Right renal cortex interstitium (tissue), 3 donors: ENCODE results near the gene FFAR3. TPM values are rescaled to one million over a fixed set of nuclear protein-coding genes. Genes with fewer than 3 reads are reported as not detected.
A peak's percentile ranks its signal among the peaks of the same experiment; 100 is the strongest.

Experiments
- DNase-seq, 3 donors: peaks; one replicate each; pipeline ENCODE4 v3.0.0-alpha.2; 2013; ENCODE audit warnings: low read depth in 3 of 3, low spot score in 2 of 3
- polyA plus RNA-seq, 3 donors: library from polyadenylated mRNA; unstranded; fragments of 120-200 nt; gene quantifications; one replicate each; pipeline ENCODE4 v1.2.1, GENCODE V29; 2013; ENCODE audit not compliant: insufficient read length in 3 of 3

The FFAR3 gene, protein sequence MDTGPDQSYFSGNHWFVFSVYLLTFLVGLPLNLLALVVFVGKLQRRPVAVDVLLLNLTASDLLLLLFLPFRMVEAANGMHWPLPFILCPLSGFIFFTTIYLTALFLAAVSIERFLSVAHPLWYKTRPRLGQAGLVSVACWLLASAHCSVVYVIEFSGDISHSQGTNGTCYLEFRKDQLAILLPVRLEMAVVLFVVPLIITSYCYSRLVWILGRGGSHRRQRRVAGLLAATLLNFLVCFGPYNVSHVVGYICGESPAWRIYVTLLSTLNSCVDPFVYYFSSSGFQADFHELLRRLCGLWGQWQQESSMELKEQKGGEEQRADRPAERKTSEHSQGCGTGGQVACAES
- under 1 TPM in 2 of 3 donors, not detected in 1; 0.14 to 0.31 TPM for polyA plus RNA-seq

DNA sequence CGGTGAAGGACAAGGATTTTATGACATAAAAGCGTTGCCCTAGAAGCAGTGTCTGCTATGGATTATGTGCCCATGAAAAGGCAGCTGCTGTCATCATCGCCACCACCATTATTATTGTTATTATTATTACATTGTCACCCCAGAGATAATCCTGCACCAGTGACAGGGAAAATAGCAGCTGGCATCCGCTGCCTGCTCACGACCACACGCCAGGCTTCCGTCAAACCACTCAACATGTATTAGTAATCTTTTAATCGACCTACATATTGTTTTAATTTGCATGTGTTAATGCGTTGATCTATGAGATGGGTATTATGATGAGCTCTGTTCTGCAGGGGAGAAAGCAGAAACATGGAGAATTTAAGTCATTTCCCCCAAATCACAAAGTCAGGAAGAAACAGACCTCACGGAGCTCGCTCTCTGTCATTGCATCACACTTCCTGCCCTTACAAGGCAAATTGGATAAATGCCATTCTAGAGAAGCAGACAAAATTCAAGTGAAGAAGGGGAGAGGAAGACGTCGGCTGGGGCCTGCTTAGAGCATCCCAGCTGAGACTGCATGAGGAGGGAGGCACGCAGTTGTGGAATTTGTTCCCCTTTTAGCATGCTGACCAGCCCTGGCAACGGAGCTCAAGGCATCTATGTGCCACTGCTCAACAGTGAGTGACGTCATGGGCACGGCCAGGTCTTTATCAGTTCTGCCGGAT is at the start of gene FFAR3:
TSS of gene FFAR3 (plus strand) at position 594 of the 707 bp plus-strand sequence. CDS start 431 bp downstream, outside the sequence.
- no peak for DNase-seq

DNA sequence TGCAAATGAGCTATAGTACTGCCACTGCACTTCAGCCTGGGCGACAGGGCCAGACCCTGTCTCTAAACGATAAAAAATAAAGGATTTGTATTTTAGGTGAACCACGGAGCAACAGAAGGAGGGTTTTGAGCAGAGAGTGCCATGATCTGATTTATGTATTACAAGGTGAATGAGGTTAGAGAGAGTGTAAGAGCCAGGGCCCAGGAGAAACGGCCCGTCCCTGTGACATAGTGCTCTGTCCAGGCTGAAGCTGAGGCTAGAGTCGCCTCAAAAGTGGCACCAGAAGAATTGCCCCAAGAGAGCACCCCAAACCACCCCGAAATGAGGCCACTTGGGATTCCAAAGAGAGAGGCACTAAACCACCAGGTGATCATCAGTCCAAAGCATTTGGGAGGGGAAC is 49.4 kb upstream of the FFAR3 start:
- DNase-seq, result no peak

DNA sequence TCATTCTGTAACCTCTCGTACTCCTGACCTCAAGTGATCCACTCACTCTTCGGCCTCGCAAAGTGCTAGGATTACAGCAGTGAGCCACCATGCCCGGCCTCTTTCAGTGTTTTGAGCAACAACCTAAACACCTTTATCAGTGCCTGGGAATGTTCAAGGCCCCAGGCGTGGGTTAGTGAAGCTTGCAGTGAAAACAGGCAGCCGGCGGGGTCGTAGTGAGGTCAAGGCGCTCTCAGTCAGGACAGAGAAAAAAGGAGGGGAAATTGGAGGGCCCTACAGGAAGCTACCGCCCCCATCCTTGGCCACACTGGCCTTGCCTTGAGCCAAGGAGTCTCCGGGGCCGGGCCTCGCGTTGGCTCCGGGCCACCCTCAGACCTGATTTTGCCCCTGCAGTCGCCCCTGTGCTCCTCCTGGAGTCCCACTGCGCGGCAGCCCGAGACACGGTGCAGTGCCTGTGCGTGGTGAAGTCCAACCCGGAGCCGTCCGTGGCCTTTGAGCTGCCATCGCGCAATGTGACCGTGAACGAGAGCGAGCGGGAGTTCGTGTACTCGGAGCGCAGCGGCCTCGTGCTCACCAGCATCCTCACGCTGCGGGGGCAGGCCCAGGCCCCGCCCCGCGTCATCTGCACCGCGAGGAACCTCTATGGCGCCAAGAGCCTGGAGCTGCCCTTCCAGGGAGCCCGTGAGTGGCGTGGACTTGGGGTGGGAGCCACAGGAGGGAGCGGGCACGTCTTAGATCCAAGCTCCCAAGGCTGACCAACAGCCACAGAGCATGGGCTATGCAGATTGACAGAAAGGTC is 48.6 kb upstream of the FFAR3 start:
- peak; percentile 41 to 74 (median 69) for DNase-seq

DNA sequence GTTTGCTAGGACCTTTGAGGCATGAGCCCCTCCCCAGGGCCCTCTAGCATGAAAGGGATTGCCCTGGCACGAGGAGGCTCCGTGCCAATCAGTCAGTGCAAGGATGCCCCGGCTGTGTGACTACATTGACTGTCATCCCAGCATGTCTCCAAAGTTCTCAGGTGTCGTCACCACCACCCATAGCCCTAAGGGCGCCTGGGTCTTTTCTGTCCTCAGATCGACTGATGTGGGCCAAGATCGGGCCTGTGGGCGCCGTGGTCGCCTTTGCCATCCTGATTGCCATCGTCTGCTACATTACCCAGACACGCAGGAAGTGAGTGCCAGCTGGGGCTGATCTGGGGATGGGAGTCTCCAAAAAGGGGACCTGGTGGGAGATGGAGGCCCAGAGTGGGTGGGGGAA is 47.9 kb upstream of the FFAR3 start:
- no peak for DNase-seq

DNA sequence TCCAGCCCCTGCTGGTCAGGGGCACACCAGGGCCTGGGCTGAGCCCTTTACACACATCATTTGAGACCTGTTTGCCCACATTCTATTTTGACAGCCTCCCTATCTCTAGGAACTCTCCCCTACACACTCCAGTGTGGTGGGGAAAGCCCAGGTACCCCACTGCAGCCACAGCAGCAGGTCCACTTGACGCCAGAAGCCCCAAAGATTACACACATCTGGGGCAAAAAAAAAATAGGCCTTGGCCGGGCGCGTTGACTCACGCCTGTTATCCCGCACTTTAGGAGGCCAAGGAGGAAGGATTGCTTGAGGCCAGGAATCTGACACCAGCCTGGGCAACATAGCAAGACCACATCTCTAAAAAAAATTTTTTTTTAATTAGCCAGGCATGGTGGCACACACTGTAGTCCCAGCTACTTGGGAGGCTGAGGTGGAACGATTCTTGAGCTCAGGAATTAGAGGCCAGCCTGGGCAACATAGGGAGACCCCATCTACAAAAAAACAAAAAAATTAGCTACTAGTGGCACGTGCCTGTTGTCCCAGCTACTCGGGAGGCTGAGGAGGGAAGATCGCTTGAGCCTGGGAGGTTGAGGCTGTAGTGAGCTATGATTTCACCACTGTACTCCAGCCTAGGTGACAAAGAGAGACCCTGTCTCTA is 47.3 kb upstream of the FFAR3 start:
- no peak for DNase-seq

DNA sequence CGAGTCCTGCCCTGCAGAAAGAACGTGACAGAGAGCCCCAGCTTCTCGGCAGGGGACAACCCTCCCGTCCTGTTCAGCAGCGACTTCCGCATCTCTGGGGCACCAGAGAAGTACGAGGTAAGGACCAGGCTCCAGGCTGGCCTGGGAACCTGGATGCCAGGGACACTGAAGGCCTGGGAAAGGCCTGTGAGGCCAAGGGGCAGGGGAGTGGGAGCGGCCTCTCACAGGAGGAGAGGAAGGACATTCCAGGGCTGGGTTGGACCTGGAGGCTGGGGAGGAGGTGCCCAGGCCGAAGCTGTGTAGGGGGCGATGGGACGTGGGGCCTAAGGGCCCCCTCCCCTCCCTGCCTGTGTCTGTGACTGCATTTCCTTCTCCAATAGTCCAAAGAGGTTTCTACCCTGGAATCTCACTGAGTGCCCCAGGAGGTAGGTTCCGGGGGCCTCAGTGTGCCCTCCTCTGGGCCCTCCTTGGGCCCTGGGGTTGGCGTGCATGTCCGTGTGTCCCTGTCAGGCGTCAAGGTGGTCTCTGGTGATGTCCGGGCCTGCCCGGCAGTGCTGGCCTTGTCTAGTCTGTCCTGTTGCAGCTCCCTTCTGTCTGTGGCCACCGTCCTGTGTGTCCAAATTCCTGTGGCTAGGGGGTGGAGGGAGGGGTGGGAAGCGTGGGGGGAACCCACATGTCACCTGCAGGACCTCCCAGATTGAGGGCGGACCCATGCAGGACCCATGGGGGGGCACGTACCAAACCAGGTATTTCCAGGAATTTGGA is 46.2 kb upstream of the FFAR3 start:
- DNase-seq, result no peak

DNA sequence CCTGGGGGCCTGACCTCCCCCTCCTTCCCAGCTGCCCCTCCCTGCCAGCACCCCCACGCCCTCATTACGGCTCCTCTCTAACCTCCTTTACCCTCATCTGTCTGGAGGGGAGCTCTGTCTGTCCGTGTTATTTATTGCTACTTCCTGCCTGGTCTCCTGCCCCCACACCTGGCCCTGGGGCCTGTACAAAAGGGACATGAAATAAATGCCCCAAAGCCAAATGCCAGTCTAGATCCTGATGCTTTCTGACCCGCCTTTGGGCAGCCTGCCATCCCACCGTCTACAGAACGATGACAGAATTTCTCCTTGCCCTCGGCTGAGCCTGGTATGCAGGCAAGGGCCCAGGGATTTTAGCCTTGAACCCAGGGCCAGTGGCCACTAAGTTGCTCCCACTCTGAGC is 44.7 kb upstream of the FFAR3 start:
- DNase-seq, result no peak

DNA sequence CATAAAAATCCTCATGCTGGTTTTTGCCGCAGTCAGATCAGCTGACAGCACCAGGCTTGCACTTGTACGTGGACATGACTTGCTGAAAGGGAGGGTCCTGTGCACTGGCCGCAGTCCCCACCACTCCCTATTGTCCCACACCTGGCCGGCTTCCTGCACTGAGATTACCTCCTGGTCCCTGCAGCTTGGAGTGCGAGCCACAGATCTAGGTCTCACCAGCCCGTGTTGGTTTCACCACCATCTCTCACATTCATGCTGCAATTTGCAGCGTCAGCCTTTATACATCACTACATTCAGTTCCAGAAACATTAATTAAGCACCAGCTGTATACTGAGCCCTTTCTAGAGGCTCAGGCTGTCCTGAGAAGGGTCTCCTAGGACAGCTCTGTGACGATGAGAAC is 44.2 kb upstream of the FFAR3 start:
- no peak for DNase-seq

DNA sequence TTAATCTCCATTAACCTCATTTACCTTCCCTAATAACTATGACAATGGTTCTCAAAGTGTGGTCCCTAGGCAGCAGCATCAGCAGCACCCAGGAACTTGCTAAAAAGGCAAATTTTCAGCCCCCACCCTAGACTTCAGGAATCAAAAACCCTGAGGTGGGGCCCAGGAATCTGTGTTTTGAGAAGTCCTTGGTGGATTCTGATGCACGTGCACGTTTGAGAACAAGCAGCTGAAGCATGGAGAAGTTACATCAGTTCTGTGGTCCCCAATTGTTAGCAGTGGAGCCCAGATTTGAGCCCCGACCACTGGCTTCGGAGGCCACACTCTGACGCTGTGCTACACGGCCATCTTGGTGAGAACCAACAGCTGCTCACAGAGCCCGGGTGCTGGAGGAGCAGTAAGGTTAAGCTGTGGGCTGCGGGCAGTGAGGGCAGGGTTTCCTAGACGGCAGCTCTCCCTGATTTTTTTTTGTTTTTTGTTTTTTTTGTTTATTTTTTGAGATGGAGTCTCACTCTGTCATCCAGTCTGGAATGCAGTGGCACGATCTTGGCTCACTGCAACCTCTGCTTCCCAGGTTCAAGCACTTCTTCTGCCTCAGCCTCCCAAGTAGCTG is 43.3 kb upstream of the FFAR3 start:
- DNase-seq, result no peak

DNA sequence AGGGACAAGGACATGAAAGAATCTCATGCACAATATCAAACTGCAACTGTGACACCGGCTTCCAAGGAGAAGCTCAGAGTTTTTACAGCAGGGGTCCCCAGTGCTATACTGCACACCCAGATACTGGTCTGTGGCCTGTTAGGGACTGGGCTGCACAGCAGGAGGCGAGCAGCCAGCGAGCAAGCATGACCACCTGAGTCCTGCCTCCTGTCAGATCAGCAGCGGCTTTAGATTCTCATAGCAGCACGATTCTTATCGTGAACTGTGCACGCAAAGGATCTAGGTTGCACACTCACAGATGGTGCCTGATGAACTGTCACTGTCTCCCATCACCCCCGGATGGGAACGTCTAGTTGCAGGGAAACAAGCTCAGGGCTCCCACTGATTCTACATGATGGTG is 42.4 kb upstream of the FFAR3 start:
- no peak for DNase-seq

DNA sequence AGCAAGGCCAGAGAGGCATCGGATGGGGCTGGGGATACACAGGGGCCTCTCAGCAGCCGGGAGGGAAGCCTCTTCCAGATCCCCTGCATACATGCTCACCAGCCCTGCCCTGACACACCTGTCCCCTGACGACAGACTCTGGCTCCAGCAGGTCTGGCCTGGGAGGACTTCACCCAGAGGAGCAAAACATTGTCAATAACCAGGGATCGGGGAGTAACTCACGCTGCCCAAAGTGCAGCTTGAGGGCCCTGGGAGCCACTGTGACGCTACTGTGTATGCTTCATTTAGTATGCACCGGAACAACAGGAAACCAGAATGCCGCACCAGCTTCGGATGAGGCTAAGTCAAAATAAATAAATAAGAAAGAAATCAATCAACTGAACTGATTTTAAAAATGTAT is 41.7 kb upstream of the FFAR3 start:
- no peak for DNase-seq

DNA sequence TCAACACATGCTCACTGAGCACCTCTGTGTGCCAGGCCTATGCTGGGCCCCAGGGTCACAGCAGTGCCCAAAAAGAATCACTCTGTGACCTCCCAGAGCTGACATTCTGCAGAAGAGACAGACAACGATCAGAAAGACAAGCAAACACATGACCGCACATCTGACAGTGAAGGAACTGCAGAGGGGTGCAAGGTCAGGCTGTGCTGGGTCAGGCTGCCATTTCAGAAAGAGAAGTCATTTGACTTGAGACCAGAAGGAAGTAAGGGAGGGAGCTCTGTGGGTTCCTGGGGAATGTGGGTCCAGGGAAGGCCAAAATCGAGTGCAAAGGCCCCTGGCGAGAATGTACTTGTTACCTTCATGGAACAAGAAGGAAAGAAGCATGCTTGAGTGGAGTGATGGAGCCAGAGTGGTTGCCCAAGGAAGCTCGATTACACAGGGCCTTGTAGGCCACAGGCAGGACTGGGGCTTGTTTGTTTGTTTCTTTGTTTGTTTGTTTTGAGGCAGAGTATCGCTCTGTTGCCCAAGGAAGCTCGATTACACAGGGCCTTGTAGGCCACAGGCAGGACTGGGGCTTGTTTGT is 40.7 kb upstream of the FFAR3 start:
- DNase-seq, result no peak

DNA sequence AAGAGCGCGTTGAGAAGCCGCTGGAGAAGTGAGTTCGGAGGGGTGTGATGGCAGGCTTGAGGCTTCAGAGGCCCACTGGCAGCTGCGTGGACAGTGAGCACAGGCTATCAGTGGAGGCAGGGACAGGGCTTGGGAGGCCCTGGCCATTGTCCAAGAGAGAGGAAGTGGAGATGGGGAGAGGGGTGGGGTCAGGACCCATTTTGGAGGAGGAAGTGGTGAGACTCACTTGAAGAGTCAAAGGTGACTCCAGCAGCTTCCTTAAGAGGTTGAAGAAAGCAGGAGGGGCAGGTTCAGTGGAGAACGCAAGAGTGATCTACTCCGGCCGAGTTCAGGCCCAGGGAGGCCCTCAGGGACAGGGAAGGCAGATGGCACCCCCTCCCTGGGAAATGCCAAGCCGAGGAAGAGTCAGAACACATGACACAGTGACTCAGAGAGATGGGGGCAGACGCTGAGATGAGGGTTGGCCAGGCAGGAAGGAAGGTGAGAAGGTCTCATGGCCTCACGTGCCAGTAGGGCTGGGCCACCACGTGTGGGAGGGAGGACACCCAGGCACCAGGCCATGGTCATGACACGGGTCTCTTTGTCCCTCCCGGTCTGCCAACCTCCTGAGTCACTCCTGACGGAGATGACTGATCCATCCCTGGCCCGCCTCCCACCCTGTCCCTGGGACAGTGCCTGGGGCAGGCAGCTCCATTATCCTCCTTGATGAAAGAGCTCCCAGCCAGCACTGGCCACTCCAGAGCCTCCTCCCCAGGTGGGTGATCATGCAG is 39.4 kb upstream of the FFAR3 start:
- DNase-seq, result no peak

DNA sequence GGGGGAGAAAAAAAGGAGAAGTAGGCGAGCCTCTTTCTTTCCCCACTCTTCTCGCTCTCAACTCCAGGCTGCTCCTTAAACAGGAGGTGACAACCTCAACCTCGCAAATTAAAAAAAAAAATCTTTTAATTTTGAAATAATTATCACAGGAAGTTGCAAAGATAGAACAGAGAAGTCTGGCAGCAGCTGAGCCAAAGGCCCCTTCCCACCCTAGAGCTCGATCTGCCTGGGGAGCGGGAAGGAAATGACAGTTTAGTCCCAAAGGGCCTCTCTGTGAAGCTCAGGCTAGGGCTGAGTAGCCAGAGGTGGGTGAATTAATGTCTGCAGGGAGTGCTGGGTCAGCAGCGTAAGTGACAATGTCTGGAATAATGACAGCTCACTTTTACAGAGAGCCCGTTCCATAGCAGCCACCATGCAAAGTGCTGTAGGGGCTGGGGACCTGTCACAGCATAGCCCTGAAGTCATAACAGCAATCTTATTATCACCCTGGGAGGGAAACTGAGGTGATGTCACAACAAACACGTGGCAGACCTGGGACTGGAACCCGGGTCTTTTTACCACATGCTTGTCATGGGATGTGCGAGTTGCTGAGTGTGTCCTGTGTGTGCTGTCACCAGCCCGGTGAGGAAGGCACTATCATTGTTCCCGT is 38.1 kb upstream of the FFAR3 start:
- no peak for DNase-seq

DNA sequence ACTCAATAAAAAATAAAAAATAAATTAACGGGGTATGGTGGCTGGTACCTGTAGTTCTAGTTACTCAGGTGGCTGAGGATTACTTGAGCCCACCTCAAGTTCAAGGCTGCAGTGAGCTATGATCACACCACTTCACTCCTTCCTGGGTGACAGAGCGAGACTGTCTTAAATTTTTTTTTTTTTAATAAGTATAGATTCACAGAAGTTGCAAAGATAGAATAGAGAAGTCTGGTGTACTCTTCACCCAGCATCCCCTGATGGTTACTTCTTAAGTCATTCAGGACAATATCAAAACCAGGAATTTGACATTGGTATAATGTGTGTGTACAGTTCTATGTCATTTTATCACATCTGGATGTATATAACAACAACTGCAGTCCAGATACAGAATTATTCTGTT is 37.0 kb upstream of the FFAR3 start:
- DNase-seq, result no peak

DNA sequence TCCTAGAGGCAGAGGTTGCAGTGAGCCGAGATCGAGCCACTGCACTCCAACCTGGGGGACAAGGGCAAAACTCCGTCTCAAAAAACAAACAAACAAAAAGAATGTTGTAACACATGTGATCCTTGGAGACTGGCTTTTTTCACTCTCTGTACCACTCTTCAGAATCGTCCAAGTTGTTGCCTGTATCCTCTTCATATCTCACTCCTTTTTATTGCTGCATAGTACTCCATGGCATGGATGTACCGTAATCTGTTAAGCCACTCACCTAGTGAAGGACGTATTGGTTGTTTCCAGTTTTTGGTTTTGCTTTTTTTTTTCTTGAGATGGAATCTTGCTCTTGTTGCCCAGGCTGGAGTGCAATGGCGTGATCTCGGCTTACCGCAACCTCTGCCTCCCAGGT is 36.2 kb upstream of the FFAR3 start:
- no peak for DNase-seq

DNA sequence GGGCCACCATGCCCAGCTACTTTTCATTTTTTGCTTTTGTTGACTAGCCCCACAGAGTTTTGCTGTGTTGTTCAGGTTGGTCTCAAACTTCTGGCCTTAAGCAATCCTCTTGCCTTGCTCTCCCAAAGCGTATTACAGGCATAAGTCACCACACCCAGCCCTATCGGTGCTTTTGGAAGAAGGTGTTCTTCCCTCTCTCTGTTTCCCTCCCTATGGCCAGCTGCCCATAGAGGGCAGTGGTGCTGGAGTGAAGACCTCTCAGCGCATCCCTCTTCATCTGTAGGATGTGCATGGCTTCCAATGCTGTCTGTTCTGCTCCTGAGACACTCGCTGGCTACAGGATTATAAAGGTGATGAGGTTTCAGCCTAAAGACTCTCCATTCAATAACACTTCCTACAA is 30.6 kb upstream of the FFAR3 start:
- DNase-seq, result no peak

DNA sequence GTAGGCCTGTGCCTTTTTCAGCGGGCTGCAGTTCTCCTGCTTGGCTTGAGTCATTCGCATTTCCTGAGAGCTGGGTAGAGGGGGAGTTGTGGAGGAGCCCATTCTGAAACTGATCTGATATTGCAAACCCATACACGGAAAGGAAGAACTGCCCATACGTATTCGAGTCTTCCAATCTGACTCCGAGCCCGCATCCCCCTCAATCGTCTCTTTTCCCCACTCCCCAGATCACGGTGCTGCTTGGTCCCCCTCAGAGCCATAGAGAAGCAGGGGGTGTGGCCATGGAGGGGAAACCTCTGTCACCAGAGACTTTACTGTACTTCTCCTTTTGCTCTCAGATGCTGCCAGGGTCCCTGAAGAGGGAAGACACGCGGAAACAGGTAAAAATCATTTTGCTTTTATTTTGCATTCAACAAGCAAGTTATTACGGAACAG is 29.4 kb upstream of the FFAR3 start, which contains the start of gene CD22:
TSS of gene CD22 (plus strand) at position 337 of the 435 bp plus-strand sequence. CDS start 2,854 bp downstream, outside the sequence.
- DNase-seq, result no peak
